ENCODE data around the gene MYO1B. TPM values are rescaled to one million over a fixed set of nuclear protein-coding genes. Genes with fewer than 3 reads are reported as not detected.

The MYO1B gene
- total RNA-seq, 1 experiment from 2014 or later = 43.6 TPM

DNA sequence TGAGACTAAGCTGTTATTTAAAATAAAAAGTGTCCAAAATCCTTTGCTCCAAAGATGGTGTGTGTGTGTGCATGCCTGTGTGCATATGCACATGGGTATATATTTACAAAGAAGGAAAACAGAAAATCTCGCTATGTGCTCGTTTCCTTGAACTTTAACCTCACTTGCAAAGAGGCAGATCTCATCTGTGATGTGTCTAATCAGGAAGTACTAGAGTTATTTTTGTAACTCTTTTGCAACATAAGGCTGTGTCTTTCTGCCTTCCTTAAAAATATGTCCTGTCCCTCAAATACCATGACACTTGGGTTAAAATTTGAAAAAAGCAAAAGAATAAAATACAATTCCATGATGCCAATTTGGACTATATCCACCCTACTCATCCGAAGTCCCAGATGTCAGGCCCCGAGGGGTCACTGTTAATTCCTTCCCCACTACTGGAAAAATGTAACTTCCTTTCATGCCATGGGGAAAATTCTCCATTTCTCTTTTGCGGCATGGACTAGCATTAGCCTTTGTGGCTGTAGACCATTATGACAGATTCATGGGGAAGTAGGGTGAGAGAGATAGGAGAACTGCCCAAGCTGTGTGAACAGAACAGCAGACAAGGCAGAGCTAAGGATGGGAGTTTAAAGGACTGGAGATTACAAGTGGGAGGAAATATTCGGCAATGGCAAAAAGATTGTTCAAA, 191.3 kb downstream of the MYO1B start:
- TF ChIP-seq, protein P1, sequence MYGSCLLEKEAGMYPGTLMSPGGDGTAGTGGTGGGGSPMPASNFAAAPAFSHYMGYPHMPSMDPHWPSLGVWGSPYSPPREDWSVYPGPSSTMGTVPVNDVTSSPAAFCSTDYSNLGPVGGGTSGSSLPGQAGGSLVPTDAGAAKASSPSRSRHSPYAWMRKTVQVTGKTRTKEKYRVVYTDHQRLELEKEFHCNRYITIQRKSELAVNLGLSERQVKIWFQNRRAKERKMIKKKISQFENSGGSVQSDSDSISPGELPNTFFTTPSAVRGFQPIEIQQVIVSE (CRISPR knock-in tag; IDR thresholded peaks at IDR 0.05; ENCODE audit: borderline replicate concordance) = no peak
- TF ChIP-seq NFE2L1 (CRISPR knock-in tag; IDR thresholded peaks at IDR 0.05) = no peak
- TF ChIP-seq, protein P2, sequence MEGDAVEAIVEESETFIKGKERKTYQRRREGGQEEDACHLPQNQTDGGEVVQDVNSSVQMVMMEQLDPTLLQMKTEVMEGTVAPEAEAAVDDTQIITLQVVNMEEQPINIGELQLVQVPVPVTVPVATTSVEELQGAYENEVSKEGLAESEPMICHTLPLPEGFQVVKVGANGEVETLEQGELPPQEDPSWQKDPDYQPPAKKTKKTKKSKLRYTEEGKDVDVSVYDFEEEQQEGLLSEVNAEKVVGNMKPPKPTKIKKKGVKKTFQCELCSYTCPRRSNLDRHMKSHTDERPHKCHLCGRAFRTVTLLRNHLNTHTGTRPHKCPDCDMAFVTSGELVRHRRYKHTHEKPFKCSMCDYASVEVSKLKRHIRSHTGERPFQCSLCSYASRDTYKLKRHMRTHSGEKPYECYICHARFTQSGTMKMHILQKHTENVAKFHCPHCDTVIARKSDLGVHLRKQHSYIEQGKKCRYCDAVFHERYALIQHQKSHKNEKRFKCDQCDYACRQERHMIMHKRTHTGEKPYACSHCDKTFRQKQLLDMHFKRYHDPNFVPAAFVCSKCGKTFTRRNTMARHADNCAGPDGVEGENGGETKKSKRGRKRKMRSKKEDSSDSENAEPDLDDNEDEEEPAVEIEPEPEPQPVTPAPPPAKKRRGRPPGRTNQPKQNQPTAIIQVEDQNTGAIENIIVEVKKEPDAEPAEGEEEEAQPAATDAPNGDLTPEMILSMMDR (IDR thresholded peaks at IDR 0.05) = no peak
- Mint-ChIP-seq H3K27me3 (ENCODE audit: low read depth) (no peaks in the 10 kb centered on the region), H3K27ac (no peak overlapping the region; the same call in 1 of the 2 replicates), H3K4me3 (no peak overlapping the region), H3K4me1 (no peaks in the 10 kb centered on the region), H3K36me3 (no peaks in the 10 kb centered on the region), H3K9me3 (peaks cover 13% of the 10 kb centered on the region)
- ATAC-seq = no peak
- CTCF ChIA-PET = no interaction called here
- POLR2A ChIA-PET = no interaction called here
- DNase-seq (ENCODE audit: low spot score) = no peak

DNA sequence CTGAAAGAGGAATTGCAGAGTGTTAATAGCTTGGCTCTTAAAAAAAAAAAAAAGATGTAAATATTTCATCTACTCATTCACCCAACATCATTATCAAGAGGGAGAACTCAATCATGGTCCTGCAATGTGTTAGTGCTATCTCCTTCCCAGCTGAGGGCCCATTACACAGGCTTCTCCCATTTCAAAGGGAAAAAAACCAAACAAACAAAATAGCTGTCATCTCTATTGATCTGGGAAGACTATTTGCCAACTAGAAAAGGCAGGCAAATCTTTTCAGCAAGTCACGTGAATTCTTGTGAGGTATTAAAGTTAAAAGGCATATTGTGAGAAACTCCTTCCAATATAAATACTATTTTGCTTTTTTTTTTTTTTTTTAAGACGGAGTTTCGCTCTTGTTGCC, 194.3 kb downstream of the MYO1B start:
- no peaks in the 10 kb centered on the region for H3K27me3 Mint-ChIP-seq (ENCODE audit: low read depth)
- ChIA-PET CTCF (no interaction called here), POLR2A (no interaction called here)
- TF ChIP-seq TP53 (CRISPR knock-in tag; IDR thresholded peaks at IDR 0.05) (no peak), ZNF423 (CRISPR knock-in tag; IDR thresholded peaks at IDR 0.05) (no peak), ATF1 (CRISPR knock-in tag; IDR thresholded peaks at IDR 0.05) (no peak), ETV6 (CRISPR knock-in tag; IDR thresholded peaks at IDR 0.05) (no peak), CREM (CRISPR knock-in tag; IDR thresholded peaks at IDR 0.05) (no peak), GABPB1 (CRISPR knock-in tag; IDR thresholded peaks at IDR 0.05) (no peak), JUN (CRISPR knock-in tag; IDR thresholded peaks at IDR 0.05) (no peak), IRF2 (CRISPR knock-in tag; IDR thresholded peaks at IDR 0.05; ENCODE audit: borderline replicate concordance, low read depth) (no peak)
- TF ChIP-seq, protein P3, sequence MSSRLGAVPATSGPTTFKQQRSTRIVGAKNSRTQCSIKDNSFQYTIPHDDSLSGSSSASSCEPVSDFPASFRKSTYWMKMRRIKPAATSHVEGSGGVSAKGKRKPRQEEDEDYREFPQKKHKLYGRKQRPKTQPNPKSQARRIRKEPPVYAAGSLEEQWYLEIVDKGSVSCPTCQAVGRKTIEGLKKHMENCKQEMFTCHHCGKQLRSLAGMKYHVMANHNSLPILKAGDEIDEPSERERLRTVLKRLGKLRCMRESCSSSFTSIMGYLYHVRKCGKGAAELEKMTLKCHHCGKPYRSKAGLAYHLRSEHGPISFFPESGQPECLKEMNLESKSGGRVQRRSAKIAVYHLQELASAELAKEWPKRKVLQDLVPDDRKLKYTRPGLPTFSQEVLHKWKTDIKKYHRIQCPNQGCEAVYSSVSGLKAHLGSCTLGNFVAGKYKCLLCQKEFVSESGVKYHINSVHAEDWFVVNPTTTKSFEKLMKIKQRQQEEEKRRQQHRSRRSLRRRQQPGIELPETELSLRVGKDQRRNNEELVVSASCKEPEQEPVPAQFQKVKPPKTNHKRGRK (CRISPR knock-in tag; IDR thresholded peaks at IDR 0.05; ENCODE audit: borderline replicate concordance) = no peak
- TF ChIP-seq, protein P4, sequence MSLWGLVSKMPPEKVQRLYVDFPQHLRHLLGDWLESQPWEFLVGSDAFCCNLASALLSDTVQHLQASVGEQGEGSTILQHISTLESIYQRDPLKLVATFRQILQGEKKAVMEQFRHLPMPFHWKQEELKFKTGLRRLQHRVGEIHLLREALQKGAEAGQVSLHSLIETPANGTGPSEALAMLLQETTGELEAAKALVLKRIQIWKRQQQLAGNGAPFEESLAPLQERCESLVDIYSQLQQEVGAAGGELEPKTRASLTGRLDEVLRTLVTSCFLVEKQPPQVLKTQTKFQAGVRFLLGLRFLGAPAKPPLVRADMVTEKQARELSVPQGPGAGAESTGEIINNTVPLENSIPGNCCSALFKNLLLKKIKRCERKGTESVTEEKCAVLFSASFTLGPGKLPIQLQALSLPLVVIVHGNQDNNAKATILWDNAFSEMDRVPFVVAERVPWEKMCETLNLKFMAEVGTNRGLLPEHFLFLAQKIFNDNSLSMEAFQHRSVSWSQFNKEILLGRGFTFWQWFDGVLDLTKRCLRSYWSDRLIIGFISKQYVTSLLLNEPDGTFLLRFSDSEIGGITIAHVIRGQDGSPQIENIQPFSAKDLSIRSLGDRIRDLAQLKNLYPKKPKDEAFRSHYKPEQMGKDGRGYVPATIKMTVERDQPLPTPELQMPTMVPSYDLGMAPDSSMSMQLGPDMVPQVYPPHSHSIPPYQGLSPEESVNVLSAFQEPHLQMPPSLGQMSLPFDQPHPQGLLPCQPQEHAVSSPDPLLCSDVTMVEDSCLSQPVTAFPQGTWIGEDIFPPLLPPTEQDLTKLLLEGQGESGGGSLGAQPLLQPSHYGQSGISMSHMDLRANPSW (CRISPR knock-in tag; conservative IDR thresholded peaks at IDR 0.05; ENCODE audit: low read depth) = no peak
- TF ChIP-seq, protein P5, sequence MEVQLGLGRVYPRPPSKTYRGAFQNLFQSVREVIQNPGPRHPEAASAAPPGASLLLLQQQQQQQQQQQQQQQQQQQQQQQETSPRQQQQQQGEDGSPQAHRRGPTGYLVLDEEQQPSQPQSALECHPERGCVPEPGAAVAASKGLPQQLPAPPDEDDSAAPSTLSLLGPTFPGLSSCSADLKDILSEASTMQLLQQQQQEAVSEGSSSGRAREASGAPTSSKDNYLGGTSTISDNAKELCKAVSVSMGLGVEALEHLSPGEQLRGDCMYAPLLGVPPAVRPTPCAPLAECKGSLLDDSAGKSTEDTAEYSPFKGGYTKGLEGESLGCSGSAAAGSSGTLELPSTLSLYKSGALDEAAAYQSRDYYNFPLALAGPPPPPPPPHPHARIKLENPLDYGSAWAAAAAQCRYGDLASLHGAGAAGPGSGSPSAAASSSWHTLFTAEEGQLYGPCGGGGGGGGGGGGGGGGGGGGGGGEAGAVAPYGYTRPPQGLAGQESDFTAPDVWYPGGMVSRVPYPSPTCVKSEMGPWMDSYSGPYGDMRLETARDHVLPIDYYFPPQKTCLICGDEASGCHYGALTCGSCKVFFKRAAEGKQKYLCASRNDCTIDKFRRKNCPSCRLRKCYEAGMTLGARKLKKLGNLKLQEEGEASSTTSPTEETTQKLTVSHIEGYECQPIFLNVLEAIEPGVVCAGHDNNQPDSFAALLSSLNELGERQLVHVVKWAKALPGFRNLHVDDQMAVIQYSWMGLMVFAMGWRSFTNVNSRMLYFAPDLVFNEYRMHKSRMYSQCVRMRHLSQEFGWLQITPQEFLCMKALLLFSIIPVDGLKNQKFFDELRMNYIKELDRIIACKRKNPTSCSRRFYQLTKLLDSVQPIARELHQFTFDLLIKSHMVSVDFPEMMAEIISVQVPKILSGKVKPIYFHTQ (CRISPR knock-in tag; IDR thresholded peaks at IDR 0.05) = no peak
- TF ChIP-seq, protein P6, sequence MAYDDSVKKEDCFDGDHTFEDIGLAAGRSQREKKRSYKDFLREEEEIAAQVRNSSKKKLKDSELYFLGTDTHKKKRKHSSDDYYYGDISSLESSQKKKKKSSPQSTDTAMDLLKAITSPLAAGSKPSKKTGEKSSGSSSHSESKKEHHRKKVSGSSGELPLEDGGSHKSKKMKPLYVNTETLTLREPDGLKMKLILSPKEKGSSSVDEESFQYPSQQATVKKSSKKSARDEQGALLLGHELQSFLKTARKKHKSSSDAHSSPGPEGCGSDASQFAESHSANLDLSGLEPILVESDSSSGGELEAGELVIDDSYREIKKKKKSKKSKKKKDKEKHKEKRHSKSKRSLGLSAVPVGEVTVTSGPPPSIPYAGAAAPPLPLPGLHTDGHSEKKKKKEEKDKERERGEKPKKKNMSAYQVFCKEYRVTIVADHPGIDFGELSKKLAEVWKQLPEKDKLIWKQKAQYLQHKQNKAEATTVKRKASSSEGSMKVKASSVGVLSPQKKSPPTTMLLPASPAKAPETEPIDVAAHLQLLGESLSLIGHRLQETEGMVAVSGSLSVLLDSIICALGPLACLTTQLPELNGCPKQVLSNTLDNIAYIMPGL (CRISPR knock-in tag; IDR thresholded peaks at IDR 0.05) = no peak
- TF ChIP-seq, protein P1 (CRISPR knock-in tag; IDR thresholded peaks at IDR 0.05; ENCODE audit: borderline replicate concordance) = no peak
- TF ChIP-seq, protein P2 (IDR thresholded peaks at IDR 0.05) = no peak
- TF ChIP-seq, protein P7, sequence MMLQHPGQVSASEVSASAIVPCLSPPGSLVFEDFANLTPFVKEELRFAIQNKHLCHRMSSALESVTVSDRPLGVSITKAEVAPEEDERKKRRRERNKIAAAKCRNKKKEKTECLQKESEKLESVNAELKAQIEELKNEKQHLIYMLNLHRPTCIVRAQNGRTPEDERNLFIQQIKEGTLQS (CRISPR knock-in tag; conservative IDR thresholded peaks at IDR 0.05) = no peak
- no peaks in the 10 kb centered on the region for H3K9me3 Mint-ChIP-seq
- no peaks in the 10 kb centered on the region for H3K4me1 Mint-ChIP-seq
- ATAC-seq = no peak
- H3K4me3 Mint-ChIP-seq = no peak overlapping the region
- DNase-seq (ENCODE audit: low spot score) = no peak
- no peaks in the 10 kb centered on the region for H3K36me3 Mint-ChIP-seq
- H3K27ac Mint-ChIP-seq = no peak overlapping the region
